ENCODE data around the gene LRCH1. TPM values are rescaled to one million over a fixed set of nuclear protein-coding genes. Genes with fewer than 3 reads are reported as not detected.

The LRCH1 gene
- total and polyA plus RNA-seq, 2 of the 13 experiments (the other 11 are each of a cell fraction or from before 2014, with no cell fraction given) = 4.1 to 12.6 TPM

DNA sequence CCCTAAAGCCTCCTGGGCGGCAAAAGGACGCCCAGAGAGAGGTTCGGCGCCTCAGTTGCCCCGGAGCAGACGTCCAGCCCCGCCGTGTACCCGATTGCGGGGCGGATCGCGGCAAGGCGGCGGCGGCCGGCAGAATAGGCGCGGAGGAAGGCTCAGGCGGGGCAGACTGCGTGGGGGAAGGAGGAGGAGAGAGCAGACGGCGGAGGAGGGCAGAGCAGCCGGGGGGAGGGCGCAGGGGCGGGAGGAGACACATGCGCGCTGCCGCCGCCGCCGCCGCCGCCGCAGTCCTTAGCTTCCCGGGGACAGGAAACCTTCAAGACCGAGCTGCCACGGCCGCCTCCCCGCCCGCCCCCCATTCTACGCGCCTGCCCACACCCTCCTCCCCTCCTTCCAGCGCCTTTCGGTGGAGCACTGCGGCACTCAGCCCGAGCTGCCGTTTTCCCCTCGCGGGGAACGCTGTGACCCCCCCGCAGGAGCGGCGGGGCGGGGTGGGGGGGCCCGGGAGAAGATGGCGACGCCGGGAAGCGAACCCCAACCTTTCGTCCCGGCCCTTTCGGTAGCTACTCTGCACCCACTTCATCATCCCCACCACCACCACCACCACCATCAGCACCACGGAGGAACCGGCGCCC is at the start of gene LRCH1 (continued):
- TF ChIP-seq, protein P1, sequence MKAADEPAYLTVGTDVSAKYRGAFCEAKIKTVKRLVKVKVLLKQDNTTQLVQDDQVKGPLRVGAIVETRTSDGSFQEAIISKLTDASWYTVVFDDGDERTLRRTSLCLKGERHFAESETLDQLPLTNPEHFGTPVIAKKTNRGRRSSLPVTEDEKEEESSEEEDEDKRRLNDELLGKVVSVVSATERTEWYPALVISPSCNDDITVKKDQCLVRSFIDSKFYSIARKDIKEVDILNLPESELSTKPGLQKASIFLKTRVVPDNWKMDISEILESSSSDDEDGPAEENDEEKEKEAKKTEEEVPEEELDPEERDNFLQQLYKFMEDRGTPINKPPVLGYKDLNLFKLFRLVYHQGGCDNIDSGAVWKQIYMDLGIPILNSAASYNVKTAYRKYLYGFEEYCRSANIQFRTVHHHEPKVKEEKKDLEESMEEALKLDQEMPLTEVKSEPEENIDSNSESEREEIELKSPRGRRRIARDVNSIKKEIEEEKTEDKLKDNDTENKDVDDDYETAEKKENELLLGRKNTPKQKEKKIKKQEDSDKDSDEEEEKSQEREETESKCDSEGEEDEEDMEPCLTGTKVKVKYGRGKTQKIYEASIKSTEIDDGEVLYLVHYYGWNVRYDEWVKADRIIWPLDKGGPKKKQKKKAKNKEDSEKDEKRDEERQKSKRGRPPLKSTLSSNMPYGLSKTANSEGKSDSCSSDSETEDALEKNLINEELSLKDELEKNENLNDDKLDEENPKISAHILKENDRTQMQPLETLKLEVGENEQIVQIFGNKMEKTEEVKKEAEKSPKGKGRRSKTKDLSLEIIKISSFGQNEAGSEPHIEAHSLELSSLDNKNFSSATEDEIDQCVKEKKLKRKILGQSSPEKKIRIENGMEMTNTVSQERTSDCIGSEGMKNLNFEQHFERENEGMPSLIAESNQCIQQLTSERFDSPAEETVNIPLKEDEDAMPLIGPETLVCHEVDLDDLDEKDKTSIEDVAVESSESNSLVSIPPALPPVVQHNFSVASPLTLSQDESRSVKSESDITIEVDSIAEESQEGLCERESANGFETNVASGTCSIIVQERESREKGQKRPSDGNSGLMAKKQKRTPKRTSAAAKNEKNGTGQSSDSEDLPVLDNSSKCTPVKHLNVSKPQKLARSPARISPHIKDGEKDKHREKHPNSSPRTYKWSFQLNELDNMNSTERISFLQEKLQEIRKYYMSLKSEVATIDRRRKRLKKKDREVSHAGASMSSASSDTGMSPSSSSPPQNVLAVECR (CRISPR knock-in tag; IDR thresholded peaks at IDR 0.05; ENCODE audit: borderline replicate concordance) = peak; percentile 1; the same call in 1 of the 2 replicates
- TF ChIP-seq, protein P2, sequence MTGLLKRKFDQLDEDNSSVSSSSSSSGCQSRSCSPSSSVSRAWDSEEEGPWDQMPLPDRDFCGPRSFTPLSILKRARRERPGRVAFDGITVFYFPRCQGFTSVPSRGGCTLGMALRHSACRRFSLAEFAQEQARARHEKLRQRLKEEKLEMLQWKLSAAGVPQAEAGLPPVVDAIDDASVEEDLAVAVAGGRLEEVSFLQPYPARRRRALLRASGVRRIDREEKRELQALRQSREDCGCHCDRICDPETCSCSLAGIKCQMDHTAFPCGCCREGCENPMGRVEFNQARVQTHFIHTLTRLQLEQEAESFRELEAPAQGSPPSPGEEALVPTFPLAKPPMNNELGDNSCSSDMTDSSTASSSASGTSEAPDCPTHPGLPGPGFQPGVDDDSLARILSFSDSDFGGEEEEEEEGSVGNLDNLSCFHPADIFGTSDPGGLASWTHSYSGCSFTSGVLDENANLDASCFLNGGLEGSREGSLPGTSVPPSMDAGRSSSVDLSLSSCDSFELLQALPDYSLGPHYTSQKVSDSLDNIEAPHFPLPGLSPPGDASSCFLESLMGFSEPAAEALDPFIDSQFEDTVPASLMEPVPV (CRISPR knock-in tag; IDR thresholded peaks at IDR 0.05) = no peak
- TF ChIP-seq ZNF12 (CRISPR knock-in tag; IDR thresholded peaks at IDR 0.05) (no peak), ZNF678 (CRISPR knock-in tag; IDR thresholded peaks at IDR 0.05) (no peak), FOXJ3 (CRISPR knock-in tag; IDR thresholded peaks at IDR 0.05; ENCODE audit: borderline replicate concordance) (no peak), SALL1 (CRISPR knock-in tag; IDR thresholded peaks at IDR 0.05) (no peak), NBN (conservative IDR thresholded peaks at IDR 0.05) (no peak), ZNF124 (CRISPR knock-in tag; IDR thresholded peaks at IDR 0.05) (no peak), NFE2L1 (CRISPR knock-in tag; IDR thresholded peaks at IDR 0.05; ENCODE audit: borderline replicate concordance) (no peak), SP2 (CRISPR knock-in tag; IDR thresholded peaks at IDR 0.05) (no peak), KAT7 (CRISPR knock-in tag; IDR thresholded peaks at IDR 0.05; ENCODE audit: borderline replicate concordance) (no peak)
- TF ChIP-seq, protein P3, sequence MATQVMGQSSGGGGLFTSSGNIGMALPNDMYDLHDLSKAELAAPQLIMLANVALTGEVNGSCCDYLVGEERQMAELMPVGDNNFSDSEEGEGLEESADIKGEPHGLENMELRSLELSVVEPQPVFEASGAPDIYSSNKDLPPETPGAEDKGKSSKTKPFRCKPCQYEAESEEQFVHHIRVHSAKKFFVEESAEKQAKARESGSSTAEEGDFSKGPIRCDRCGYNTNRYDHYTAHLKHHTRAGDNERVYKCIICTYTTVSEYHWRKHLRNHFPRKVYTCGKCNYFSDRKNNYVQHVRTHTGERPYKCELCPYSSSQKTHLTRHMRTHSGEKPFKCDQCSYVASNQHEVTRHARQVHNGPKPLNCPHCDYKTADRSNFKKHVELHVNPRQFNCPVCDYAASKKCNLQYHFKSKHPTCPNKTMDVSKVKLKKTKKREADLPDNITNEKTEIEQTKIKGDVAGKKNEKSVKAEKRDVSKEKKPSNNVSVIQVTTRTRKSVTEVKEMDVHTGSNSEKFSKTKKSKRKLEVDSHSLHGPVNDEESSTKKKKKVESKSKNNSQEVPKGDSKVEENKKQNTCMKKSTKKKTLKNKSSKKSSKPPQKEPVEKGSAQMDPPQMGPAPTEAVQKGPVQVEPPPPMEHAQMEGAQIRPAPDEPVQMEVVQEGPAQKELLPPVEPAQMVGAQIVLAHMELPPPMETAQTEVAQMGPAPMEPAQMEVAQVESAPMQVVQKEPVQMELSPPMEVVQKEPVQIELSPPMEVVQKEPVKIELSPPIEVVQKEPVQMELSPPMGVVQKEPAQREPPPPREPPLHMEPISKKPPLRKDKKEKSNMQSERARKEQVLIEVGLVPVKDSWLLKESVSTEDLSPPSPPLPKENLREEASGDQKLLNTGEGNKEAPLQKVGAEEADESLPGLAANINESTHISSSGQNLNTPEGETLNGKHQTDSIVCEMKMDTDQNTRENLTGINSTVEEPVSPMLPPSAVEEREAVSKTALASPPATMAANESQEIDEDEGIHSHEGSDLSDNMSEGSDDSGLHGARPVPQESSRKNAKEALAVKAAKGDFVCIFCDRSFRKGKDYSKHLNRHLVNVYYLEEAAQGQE (IDR thresholded peaks at IDR 0.05; ENCODE audit: borderline replicate concordance in 1 of 2, low read depth in 1 of 2, low read length in 2 of 2) = no peak
- TF ChIP-seq, protein P4, sequence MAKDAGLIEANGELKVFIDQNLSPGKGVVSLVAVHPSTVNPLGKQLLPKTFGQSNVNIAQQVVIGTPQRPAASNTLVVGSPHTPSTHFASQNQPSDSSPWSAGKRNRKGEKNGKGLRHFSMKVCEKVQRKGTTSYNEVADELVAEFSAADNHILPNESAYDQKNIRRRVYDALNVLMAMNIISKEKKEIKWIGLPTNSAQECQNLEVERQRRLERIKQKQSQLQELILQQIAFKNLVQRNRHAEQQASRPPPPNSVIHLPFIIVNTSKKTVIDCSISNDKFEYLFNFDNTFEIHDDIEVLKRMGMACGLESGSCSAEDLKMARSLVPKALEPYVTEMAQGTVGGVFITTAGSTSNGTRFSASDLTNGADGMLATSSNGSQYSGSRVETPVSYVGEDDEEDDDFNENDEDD (CRISPR knock-in tag; IDR thresholded peaks at IDR 0.05; ENCODE audit: borderline replicate concordance) = peak; percentile 43; the same call in 1 of the 2 replicates
- TF ChIP-seq, protein P5, sequence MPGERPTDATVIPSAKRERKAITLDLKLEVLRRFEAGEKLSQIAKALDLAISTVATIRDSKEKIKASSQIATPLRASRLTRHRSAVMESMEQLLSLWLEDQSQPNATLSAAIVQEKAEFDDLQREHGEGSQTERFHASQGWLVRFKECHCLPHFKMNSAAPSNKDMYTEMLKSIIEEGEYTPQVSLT (CRISPR knock-in tag; IDR thresholded peaks at IDR 0.05; ENCODE audit: borderline replicate concordance, low read depth) = no peak
- TF ChIP-seq, protein P6, sequence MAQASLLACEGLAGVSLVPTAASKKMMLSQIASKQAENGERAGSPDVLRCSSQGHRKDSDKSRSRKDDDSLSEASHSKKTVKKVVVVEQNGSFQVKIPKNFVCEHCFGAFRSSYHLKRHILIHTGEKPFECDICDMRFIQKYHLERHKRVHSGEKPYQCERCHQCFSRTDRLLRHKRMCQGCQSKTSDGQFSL (CRISPR knock-in tag; IDR thresholded peaks at IDR 0.05) = peak; percentile 64; the same call in 1 of the 2 replicates

Data from HepG2 (cell line).